Spinal cord (tissue), 10 donors: ENCODE measurements around the gene PLS1. TPM values are rescaled to one million over a fixed set of nuclear protein-coding genes. Genes with fewer than 3 reads are reported as not detected.
"Not testable (repeated sequence)": the region's sequence is repeated elsewhere in the genome, so short reads cannot be mapped to it uniquely, and the experiment has no call there.

ENCODE experiments used
- DNase-seq, 6 donors: peaks; one replicate each; pipeline versions ENCODE4 v3.0.0 to v3.0.0-alpha.2; 2013 to 2015; ENCODE audit warnings: low spot score in 6 of 6, low read depth in 4 of 6
- H3K27ac ChIP-seq: one replicate; pipeline ENCODE4 v1.5.1; 2013; ENCODE audit warnings: low read depth, low read length, control low read depth
- H3K27me3 ChIP-seq: one replicate; pipeline ENCODE4 v1.6.1; 2013; ENCODE audit warnings: low read length; ENCODE audit not compliant: control insufficient read depth, insufficient read depth
- H3K36me3 ChIP-seq: one replicate; pipeline ENCODE4 v1.6.1; 2013; ENCODE audit warnings: low read length; ENCODE audit not compliant: control insufficient read depth, insufficient read depth
- H3K4me1 ChIP-seq: one replicate; pipeline ENCODE4 v1.6.1; 2013; ENCODE audit warnings: low read length; ENCODE audit not compliant: control insufficient read depth, insufficient read depth
- H3K4me3 ChIP-seq: one replicate; pipeline ENCODE4 v1.5.1; 2013; ENCODE audit warnings: low read depth, low read length, control low read depth
- H3K9me3 ChIP-seq: one replicate; pipeline ENCODE4 v1.6.1; 2013; ENCODE audit warnings: low read length; ENCODE audit not compliant: control insufficient read depth, insufficient read depth
- WGBS: methylation state at CpG from one replicate; pipeline ENCODE4 v1.1.5; 2013; ENCODE audit warnings: missing lambda C conversion rate; ENCODE audit not compliant: insufficient coverage; 5-methylcytosine and 5-hydroxymethylcytosine counted together
- long read RNA-seq, 4 donors: transcript quantifications; one replicate each; lab custom pipeline, GENCODE V29; 2026
- polyA plus RNA-seq, 2 donors: library from polyadenylated mRNA; unstranded; fragments of 120-200 nt; gene quantifications; one replicate each; pipeline ENCODE4 v1.2.1, GENCODE V29; 2013; ENCODE audit not compliant: insufficient read length in 2 of 2
- total RNA-seq, 2 donors: library from RNA; depleted of rRNA in 1 of 2; stranded (reverse); fragments of 120-200 nt in 1 of 2; fragments of >200 nt in 1 of 2; gene quantifications; one replicate each; pipeline versions ENCODE4 v1.2.3 to v1.2.4, GENCODE V29; 2013 to 2014
- donor health status: healthy.

The PLS1 gene, protein sequence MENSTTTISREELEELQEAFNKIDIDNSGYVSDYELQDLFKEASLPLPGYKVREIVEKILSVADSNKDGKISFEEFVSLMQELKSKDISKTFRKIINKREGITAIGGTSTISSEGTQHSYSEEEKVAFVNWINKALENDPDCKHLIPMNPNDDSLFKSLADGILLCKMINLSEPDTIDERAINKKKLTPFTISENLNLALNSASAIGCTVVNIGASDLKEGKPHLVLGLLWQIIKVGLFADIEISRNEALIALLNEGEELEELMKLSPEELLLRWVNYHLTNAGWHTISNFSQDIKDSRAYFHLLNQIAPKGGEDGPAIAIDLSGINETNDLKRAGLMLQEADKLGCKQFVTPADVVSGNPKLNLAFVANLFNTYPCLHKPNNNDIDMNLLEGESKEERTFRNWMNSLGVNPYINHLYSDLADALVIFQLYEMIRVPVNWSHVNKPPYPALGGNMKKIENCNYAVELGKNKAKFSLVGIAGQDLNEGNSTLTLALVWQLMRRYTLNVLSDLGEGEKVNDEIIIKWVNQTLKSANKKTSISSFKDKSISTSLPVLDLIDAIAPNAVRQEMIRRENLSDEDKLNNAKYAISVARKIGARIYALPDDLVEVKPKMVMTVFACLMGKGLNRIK
- total RNA-seq (1 to 10 TPM; 3.8 to 4.7 TPM), polyA plus RNA-seq (1 to 10 TPM; 3.1 to 3.4 TPM)
- long read RNA-seq, donor 1, partial matches to known transcripts: 0 of 3 reads
- long read RNA-seq, donor 1, other reads (novel, unspliced or antisense): 0 of 3 reads
- long read RNA-seq, donor 2: 0 reads
- long read RNA-seq, donor 3, partial matches to known transcripts: 0 of 2 reads
- long read RNA-seq, donor 3, other reads (novel, unspliced or antisense): 0 of 2 reads
- long read RNA-seq, donor 4, transcript PLS1-202 (16 exons, 3,706 nt): major isoform, 5 of 10 reads
- long read RNA-seq, donor 4, partial matches to known transcripts: 5 of 10 reads
- long read RNA-seq, donor 4, other reads (novel, unspliced or antisense): 0 of 10 reads

DNA sequence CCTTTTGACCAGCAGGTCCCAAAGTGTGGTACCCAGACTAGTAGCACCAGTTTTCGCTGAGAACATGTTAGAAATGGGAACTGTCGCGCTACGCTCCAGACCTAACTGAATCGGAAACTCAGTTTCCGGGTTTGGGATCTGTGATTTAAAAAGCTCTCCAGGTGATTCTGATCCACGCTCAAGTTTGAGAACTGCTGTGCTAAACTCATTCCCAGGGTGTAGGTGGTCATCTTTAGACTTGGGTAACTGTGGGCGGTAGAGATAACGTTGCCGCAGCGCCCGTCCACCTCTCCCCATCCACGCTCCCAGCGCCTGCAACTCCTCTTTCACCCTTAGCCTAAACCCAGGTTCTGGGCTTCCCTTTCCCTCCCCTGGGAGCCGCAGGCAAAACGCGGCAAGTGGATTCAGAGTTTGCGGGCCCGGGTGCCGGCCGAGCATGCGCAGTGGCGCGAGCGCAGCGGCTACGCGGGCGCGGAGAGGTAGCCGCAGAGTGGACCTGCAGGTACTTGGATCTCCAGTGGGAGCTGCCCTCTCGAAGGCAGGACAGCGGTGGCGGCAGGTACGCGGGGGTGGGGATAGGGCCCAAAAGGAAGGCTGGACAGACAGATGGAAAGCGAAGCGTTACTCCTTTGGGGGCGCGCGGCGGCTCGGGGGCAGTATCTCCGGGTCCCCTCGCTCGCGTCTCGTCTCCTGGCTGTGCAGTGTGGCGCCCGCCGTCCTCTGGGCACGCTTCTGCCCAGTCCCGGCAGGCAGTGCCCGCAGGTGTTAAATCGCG is at the start of gene PLS1:
Gene PLS1 (plus strand): TSS at position 443 of the 775 bp plus-strand sequence. CDS start 67,845 bp downstream, outside the sequence.
- Histone ChIP-seq H3K4me1 (peaks cover 3% of the 10 kb centered on the region), H3K4me3 (peak within 1 kb of the TSS; percentile 66), H3K9me3 (no peaks in the 10 kb centered on the region), H3K27me3 (peaks cover 7% of the 10 kb centered on the region), H3K36me3 (no peaks in the 10 kb centered on the region), H3K27ac (no peak within 1 kb of the TSS)
- WGBS: 0% methylated on average over 45 of the region's 56 CpGs
- DNase-seq: peak; percentile 60 to 95 (median 72)

DNA sequence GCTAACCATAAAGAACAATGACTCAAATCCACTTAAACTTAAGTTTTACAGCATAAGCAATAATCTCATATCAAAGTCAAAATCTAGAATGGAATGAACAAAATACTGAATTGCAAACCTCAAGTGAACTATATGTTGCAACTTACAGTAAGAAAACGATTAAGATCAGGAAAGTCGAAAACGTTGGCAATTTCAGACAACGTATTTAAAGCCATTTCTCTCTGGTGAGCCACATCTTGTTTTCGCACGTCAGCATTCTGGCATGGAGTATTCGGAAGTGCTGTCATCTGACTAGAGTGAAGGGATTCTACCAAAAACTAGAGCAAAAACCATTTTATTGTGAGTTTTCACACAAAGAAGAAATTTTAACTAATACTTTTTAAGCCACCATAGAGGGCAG is 46.2 kb upstream of the PLS1 start:
- WGBS: 96% methylated on average over 4 of the region's 7 CpGs

GRCh38 chr3:142552579-142552978 is 43.6 kb upstream of the PLS1 start:
- WGBS: no CpG with 5 or more reads among the region's 1 CpG
- peaks cover 24% of the 10 kb centered on the region for H3K36me3 ChIP-seq
- DNase-seq: not testable (repeated sequence)

More for the DNA sequence above, 46.2 kb upstream of the PLS1 start:
- Histone ChIP-seq H3K9me3 (no peaks in the 10 kb centered on the region), H3K4me1 (no peaks in the 10 kb centered on the region), H3K27me3 (no peaks in the 10 kb centered on the region), H3K4me3 (no peak overlapping the region), H3K27ac (no peak overlapping the region), H3K36me3 (peaks cover 22% of the 10 kb centered on the region)
- DNase-seq: no peak

DNA sequence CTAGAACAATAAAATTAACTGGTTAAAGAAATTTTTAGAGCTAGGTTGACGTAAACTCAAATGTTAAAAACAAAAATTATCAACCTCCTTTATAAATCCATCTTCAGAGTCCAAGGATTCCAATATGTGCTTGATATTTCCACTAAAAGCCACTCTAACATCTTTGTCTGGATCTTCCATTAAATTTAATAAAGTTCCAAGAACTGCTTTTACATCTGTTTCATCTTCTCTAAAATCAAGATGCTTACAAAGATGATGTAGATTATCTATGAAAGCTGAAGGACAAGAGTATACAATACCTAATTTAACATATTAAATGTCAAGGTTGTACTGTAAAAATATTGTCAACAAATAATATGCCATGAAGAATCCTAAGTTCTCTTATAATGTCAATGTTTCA is 42.5 kb upstream of the PLS1 start:
- H3K27ac ChIP-seq: no peak overlapping the region
- H3K9me3 ChIP-seq: no peaks in the 10 kb centered on the region
- H3K4me1 ChIP-seq: no peaks in the 10 kb centered on the region
- no peak for DNase-seq
- H3K27me3 ChIP-seq: no peaks in the 10 kb centered on the region
- H3K36me3 ChIP-seq: peaks cover 24% of the 10 kb centered on the region
- WGBS: no CpG with 5 or more reads among the region's 1 CpG
- no peak overlapping the region for H3K4me3 ChIP-seq

More at GRCh38 chr3:142552579-142552978, 43.6 kb upstream of the PLS1 start:
- not testable (repeated sequence) for H3K27me3 ChIP-seq, H3K27ac ChIP-seq, H3K4me3 ChIP-seq, H3K9me3 ChIP-seq, H3K4me1 ChIP-seq

GRCh38 chr3:142560118-142560517 is 36.1 kb upstream of the PLS1 start:
- H3K36me3 ChIP-seq: peaks cover 10% of the 10 kb centered on the region
- H3K27ac ChIP-seq: no peak overlapping the region
- H3K27me3 ChIP-seq: no peaks in the 10 kb centered on the region
- H3K4me1 ChIP-seq: no peaks in the 10 kb centered on the region
- H3K9me3 ChIP-seq: no peaks in the 10 kb centered on the region
- no peak overlapping the region for H3K4me3 ChIP-seq
- DNase-seq: no peak

DNA sequence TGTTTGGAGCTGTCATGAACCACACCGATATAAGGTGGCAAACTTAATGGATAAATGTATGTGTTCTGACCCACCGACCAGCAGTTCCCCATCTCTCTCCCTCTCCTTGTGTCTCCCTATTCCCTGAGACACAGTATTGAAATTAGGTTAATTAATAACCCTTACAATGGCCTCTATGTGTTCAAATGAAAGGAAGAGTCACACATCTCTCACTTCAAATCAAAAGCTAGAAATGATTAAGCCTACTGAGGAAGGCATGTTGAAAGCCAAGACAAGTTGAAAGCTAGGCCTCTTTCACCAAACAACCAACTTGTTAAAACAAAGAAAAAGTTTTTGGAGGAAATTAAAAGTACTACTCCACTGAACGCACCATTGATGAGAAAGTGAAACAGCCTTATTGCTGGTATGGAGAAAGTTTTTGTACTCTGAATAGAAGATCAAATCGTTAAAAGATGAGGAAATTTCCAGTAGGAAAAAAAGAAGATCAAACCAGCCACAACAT is 32.6 kb upstream of the PLS1 start:
- peaks cover 12% of the 10 kb centered on the region for H3K36me3 ChIP-seq
- H3K4me3 ChIP-seq: no peak overlapping the region
- H3K9me3 ChIP-seq: no peaks in the 10 kb centered on the region
- no peaks in the 10 kb centered on the region for H3K4me1 ChIP-seq
- DNase-seq: no peak
- no peaks in the 10 kb centered on the region for H3K27me3 ChIP-seq
- WGBS: no CpG with 5 or more reads among the region's 4 CpGs
- H3K27ac ChIP-seq: no peak overlapping the region

DNA sequence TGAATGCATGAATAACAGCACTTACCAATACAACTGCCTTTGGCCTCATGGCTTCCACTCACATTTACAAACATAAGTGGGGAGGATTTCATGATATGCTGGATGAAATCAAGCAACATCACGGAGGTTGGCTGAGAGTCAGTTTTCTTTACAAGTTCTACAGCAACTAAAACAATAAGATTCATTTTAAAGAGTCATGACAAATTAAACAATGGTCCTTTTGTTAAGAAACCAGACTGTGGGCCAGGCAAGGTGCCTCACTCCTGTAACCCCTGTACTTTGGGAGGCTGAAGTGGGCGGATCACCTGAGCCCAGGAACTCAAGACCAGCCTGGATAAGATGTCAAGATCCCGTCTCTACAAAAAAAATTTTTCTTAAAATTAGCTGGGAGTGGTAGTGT is 30.1 kb upstream of the PLS1 start:
- no peaks in the 10 kb centered on the region for H3K4me1 ChIP-seq
- H3K36me3 ChIP-seq: peaks cover 7% of the 10 kb centered on the region
- no peak overlapping the region for H3K27ac ChIP-seq
- no peak overlapping the region for H3K4me3 ChIP-seq
- H3K27me3 ChIP-seq: no peaks in the 10 kb centered on the region
- DNase-seq: no peak
- WGBS: no CpG with 5 or more reads among the region's 3 CpGs
- no peaks in the 10 kb centered on the region for H3K9me3 ChIP-seq

- 78% methylated on average over 21 of the region's 21 CpGs for WGBS
- Histone ChIP-seq H3K4me1 (no peaks in the 10 kb centered on the region), H3K4me3 (no peak overlapping the region), H3K27ac (no peak overlapping the region), H3K36me3 (peaks cover 7% of the 10 kb centered on the region), H3K27me3 (no peaks in the 10 kb centered on the region), H3K9me3 (no peaks in the 10 kb centered on the region)
- DNase-seq: no peak
These were observed 27.7 kb upstream of the PLS1 start for GRCh38 chr3:142568393-142569017.

DNA sequence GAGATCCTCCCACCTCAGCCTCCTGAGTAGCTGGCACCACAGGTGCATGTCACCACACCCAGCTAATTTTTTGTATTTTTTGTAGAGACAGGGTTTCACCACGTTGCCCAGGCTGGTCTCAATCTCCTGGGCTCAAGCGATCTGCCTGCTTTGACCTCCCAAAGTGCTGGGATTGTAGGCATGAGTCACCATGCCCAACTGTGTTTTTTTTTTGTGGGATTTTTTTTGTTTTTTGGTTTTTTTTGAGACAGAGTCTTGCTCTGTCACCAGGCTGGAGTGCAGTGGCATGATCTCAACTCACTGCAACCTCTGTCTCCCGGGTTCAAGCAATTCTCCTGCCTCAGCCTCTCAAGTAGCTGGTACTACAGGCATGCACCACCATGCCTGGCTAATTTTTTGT is 26.8 kb upstream of the PLS1 start:
- DNase-seq, H3K36me3 ChIP-seq, H3K4me3 ChIP-seq, H3K9me3 ChIP-seq, H3K4me1 ChIP-seq, H3K27ac ChIP-seq, H3K27me3 ChIP-seq: not testable (repeated sequence)
- 93% methylated on average over 2 of the region's 3 CpGs for WGBS
